GM19328 (cell line): ENCODE data around the gene CPNE5.
"Not testable (repeated sequence)": the region's sequence is repeated elsewhere in the genome, so short reads cannot be mapped to it uniquely, and the experiment has no call there.

Source experiments
- ATAC-seq: cut with Tn5 transposase; IDR thresholded peaks from one replicate; pipeline ENCODE4 v1.9.1; 2021; ENCODE audit warnings: mild to moderate bottlenecking, moderate library complexity; ENCODE audit not compliant: unreplicated experiment

Gene CPNE5

GRCh38 chr6:36728289-36729160 lies 110.7 kb downstream of the CPNE5 start:
- ATAC-seq = no peak

- no peak for ATAC-seq
These were observed 111.7 kb downstream of the CPNE5 start for GRCh38 chr6:36727505-36728021.

GRCh38 chr6:36725581-36725980 lies 113.7 kb downstream of the CPNE5 start:
- ATAC-seq = no peak

GRCh38 chr6:36724514-36725390 lies 114.5 kb downstream of the CPNE5 start:
- ATAC-seq = no peak

GRCh38 chr6:36723992-36724391 lies 115.3 kb downstream of the CPNE5 start:
- ATAC-seq = not testable (repeated sequence)

GRCh38 chr6:36722879-36723278 lies 116.4 kb downstream of the CPNE5 start:
- ATAC-seq = no peak

- no peak for ATAC-seq
These were observed 116.9 kb downstream of the CPNE5 start for GRCh38 chr6:36722365-36722764.

- no peak for ATAC-seq
These were observed 117.7 kb downstream of the CPNE5 start for GRCh38 chr6:36721369-36722140.

- no peak for ATAC-seq
These were observed 118.7 kb downstream of the CPNE5 start for GRCh38 chr6:36720251-36721141.

- no peak for ATAC-seq
These were observed 120.1 kb downstream of the CPNE5 start for GRCh38 chr6:36719126-36719525.

GRCh38 chr6:36718560-36718959 lies 120.7 kb downstream of the CPNE5 start:
- no peak for ATAC-seq

- no peak for ATAC-seq
These were observed 121.2 kb downstream of the CPNE5 start for GRCh38 chr6:36717871-36718540.

- ATAC-seq = no peak
These were observed 121.9 kb downstream of the CPNE5 start for GRCh38 chr6:36717231-36717825.

GRCh38 chr6:36716476-36717093 lies 122.7 kb downstream of the CPNE5 start:
- ATAC-seq = no peak

GRCh38 chr6:36715469-36715868 lies 123.8 kb downstream of the CPNE5 start:
- no peak for ATAC-seq

GRCh38 chr6:36714511-36714910 lies 124.7 kb downstream of the CPNE5 start:
- no peak for ATAC-seq

- no peak for ATAC-seq
These were observed 125.4 kb downstream of the CPNE5 start for GRCh38 chr6:36713846-36714245.

GRCh38 chr6:36712816-36713215 lies 126.4 kb downstream of the CPNE5 start:
- ATAC-seq = no peak
